PC-9 (cell line): ENCODE measurements around the gene ZDHHC11. TPM values are rescaled to one million over a fixed set of nuclear protein-coding genes. Genes with fewer than 3 reads are reported as not detected.
"Not testable (repeated sequence)": the region's sequence is repeated elsewhere in the genome, so short reads cannot be mapped to it uniquely, and the experiment has no call there.

Experiments used
- BruUV-seq: library from RNA; stranded (reverse); fragments of 400-500 nt; replicated peaks from 2 replicates; lab custom pipeline; 2021; lab: Mats Ljungman, UMichigan
- CTCF ChIA-PET: fragments of 300-600 bp; sonication (Branson Sonifier 250); formaldehyde crosslinking; loops from one replicate; lab custom pipeline; 2022; ENCODE audit warnings: antibody characterized with exemption; lab: Charles Lee
- POLR2A ChIA-PET: fragments of 300-600 bp; sonication (Branson Sonifier 250); formaldehyde crosslinking; loops from one replicate; lab custom pipeline; 2022; ENCODE audit warnings: antibody characterized with exemption; ENCODE audit not compliant: unreplicated experiment; lab: Charles Lee
- DNase-seq, 2 experiments: peaks; one replicate each; pipeline versions ENCODE4 v3.0.0 to v3.0.0-alpha.2; 2015 to 2022; ENCODE audit warnings: mixed read lengths in 1 of 2
- H2AFZ ChIP-seq: fragments of 200-600 bp; sonication (generic); 2 replicates; pipeline ENCODE4 v1.8.1; 2017; ENCODE audit warnings: antibody characterized with exemption
- H3F3A ChIP-seq: fragments of 200-600 bp; sonication (generic); 2 replicates; pipeline ENCODE4 v1.8.1; 2017; ENCODE audit warnings: antibody characterized with exemption, mild to moderate bottlenecking, low read depth; ENCODE audit not compliant: insufficient read depth
- H3K27ac ChIP-seq: fragments of 200-600 bp; sonication (generic); 2 replicates; pipeline ENCODE4 v1.6.1; 2016; ENCODE audit warnings: mixed run types
- H3K27me3 ChIP-seq: fragments of 200-600 bp; sonication (generic); 2 replicates; pipeline ENCODE4 v1.6.1; 2016; ENCODE audit warnings: low read depth, mixed run types; ENCODE audit not compliant: insufficient read depth
- H3K36me3 ChIP-seq: fragments of 200-600 bp; sonication (generic); 2 replicates; pipeline ENCODE4 v1.6.1; 2016; ENCODE audit warnings: low read depth, mixed run types
- H3K4me1 ChIP-seq: fragments of 200-600 bp; sonication (generic); replicated peaks from 2 replicates; pipeline ENCODE4 v1.6.1; 2016; ENCODE audit warnings: mixed run types; ENCODE audit not compliant: insufficient read depth
- H3K4me2 ChIP-seq: fragments of 200-600 bp; sonication (generic); 2 replicates; pipeline ENCODE4 v1.6.1; 2017; ENCODE audit warnings: mixed run types
- H3K4me3 ChIP-seq: fragments of 200-600 bp; sonication (generic); 2 replicates; pipeline ENCODE4 v1.6.1; 2016; ENCODE audit warnings: mixed run types
- H3K79me2 ChIP-seq: fragments of 200-600 bp; sonication (generic); 2 replicates; pipeline ENCODE4 v1.6.1; 2017; ENCODE audit warnings: low read depth, mixed run types
- H3K9me2 ChIP-seq: fragments of 200-600 bp; sonication (generic); 2 replicates; pipeline ENCODE4 v1.8.1; 2017; ENCODE audit warnings: mild to moderate bottlenecking; ENCODE audit not compliant: insufficient read depth
- H3K9me3 ChIP-seq: fragments of 200-600 bp; sonication (generic); 2 replicates; pipeline ENCODE4 v1.8.1; 2016; ENCODE audit warnings: low read depth; ENCODE audit not compliant: insufficient read depth
- H4K20me1 ChIP-seq: fragments of 200-600 bp; sonication (generic); 2 replicates; pipeline ENCODE4 v1.8.1; 2017; ENCODE audit not compliant: insufficient read depth
- EZH2 ChIP-seq: fragments of 200-600 bp; sonication (generic); IDR thresholded peaks from 2 replicates; pipeline ENCODE4 v1.8.0; 2017; ENCODE audit warnings: antibody characterized with exemption, low read depth
- intact Hi-C: fragments of 100-400 bp; cut with micrococcal nuclease; formaldehyde crosslinking; loops from one replicate; pipeline ENCODE4 v1.10.0; 2022; ENCODE audit not compliant: unreplicated experiment
- total RNA-seq: library from RNA; stranded (reverse); gene quantifications from 2 replicates; pipeline ENCODE4 v1.2.3, GENCODE V29; 2021
- TF ChIP-seq, protein P1 (sequence below): fragments of 200-600 bp; sonication (generic); conservative IDR thresholded peaks from 2 replicates; pipeline ENCODE4 v1.6.1; 2017; ENCODE audit warnings: mixed run types, antibody characterized with exemption, mild to moderate bottlenecking, moderate library complexity

ZDHHC11 gene
- total RNA-seq, 1 experiment from 2014 or later: 13.1 TPM

DNA sequence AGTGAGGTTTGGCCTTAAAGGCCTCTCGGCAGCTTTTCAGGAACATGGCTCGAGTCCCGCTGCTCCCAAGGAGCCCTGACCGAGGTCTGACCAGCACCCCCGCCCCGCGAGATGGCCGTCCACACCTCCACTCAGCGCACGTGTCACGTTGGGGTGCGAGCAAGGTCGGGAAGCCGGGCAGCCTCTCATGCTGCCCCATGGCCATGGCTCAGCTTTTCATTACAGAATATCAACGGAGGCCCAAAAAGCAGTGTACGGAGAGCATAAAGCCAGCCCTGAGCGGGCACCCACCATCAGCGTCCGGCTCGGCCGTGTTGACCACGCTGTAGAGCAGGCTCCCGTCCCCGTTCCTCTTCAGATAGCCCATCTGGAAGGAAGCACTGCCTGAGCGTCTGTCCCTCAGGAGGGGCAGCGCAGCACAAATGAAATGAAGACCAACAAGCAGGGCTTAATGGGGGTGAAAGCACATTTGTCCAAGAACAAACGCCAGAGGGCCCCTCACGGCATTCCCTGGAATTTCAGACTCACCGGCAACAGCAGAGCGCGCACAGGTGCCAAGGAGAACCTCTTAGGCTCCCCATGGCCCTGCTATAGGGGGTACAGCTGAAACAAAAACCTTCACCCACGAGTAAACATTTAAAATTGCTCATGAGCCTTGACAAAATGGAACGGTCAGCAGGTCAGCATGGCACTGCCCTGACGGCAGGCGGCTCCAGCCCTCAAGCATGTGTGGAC lies 30.2 kb upstream of the ZDHHC11 start:
- no TSS peak for BruUV-seq
- Histone ChIP-seq H4K20me1 (peaks cover 42% of the 10 kb centered on the region), H3K4me1 (no peaks in the 10 kb centered on the region), H3K9me3 (no peaks in the 10 kb centered on the region), H3F3A (no peaks in the 10 kb centered on the region; the same call in 1 of the 2 replicates), H3K27me3 (no peaks in the 10 kb centered on the region), H3K9me2 (no peaks in the 10 kb centered on the region), H2AFZ (no peak overlapping the region), H3K36me3 (peaks cover 64% of the 10 kb centered on the region), H3K27ac (no peak overlapping the region), H3K79me2 (peaks cover 37% of the 10 kb centered on the region), H3K4me2 (no peak overlapping the region), H3K4me3 (no peak overlapping the region)
- ChIA-PET CTCF (no interaction called here), POLR2A (no interaction called here)
- TF ChIP-seq, protein P1, sequence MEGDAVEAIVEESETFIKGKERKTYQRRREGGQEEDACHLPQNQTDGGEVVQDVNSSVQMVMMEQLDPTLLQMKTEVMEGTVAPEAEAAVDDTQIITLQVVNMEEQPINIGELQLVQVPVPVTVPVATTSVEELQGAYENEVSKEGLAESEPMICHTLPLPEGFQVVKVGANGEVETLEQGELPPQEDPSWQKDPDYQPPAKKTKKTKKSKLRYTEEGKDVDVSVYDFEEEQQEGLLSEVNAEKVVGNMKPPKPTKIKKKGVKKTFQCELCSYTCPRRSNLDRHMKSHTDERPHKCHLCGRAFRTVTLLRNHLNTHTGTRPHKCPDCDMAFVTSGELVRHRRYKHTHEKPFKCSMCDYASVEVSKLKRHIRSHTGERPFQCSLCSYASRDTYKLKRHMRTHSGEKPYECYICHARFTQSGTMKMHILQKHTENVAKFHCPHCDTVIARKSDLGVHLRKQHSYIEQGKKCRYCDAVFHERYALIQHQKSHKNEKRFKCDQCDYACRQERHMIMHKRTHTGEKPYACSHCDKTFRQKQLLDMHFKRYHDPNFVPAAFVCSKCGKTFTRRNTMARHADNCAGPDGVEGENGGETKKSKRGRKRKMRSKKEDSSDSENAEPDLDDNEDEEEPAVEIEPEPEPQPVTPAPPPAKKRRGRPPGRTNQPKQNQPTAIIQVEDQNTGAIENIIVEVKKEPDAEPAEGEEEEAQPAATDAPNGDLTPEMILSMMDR: no peak
- no peak for TF ChIP-seq EZH2
- intact Hi-C loops: no loop called here
- no peak for DNase-seq

DNA sequence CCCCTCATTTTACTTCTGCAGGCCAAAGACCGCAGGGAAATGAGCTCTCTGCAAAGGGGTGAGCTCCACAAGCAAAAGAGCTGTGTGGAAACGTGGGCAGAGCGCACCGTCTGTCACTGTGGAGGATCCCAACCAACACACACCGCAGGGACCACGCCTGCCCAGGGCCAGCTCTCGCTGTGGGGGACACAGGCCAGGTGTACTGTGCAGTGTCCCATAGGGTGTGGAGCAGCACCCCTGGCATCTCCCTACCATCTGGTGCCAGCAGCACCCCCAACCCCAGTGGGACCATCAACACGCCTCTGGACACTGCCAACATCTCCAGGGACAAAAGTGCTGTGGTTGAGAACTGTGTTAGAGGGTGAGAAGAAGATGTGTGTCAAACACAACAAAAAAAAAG lies 27.9 kb upstream of the ZDHHC11 start:
- H3F3A ChIP-seq, H3K27me3 ChIP-seq, H3K4me3 ChIP-seq, POLR2A ChIA-PET, DNase-seq, CTCF ChIA-PET, H3K9me3 ChIP-seq, H3K27ac ChIP-seq, H3K9me2 ChIP-seq, H3K4me1 ChIP-seq, H2AFZ ChIP-seq, BruUV-seq, H3K4me2 ChIP-seq, intact Hi-C loops: not testable (repeated sequence)
- H4K20me1 ChIP-seq: peaks cover 39% of the 10 kb centered on the region
- H3K36me3 ChIP-seq: peaks cover 55% of the 10 kb centered on the region
- H3K79me2 ChIP-seq: peaks cover 21% of the 10 kb centered on the region

DNA sequence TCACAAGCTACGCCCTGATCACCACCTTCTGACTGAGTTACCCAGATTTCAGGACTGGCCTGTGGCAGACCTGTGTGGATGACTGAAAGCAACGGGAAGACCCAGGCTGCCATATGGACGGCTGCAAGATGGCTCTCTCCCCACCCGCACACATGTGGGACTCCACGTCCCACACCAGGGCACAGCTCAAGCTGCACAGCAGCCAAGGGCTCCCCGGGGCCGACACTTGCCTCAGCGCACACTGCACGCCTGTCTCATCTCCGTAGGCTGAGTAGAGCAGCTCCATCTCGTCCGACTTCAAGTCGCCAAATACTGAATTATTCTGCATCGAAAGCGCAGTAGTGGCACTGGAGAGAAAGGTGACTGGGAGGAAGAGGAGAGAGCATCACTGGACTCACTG lies 27.3 kb upstream of the ZDHHC11 start:
- Histone ChIP-seq H3K4me3 (no peak overlapping the region), H3K9me3 (no peaks in the 10 kb centered on the region), H3K36me3 (peaks cover 50% of the 10 kb centered on the region), H3K27ac (no peak overlapping the region), H3F3A (no peaks in the 10 kb centered on the region; the same call in 1 of the 2 replicates), H3K4me1 (no peaks in the 10 kb centered on the region), H3K79me2 (peaks cover 16% of the 10 kb centered on the region), H3K9me2 (no peaks in the 10 kb centered on the region), H3K27me3 (no peaks in the 10 kb centered on the region), H2AFZ (no peak overlapping the region), H4K20me1 (peaks cover 35% of the 10 kb centered on the region), H3K4me2 (no peak overlapping the region)
- POLR2A ChIA-PET: no interaction called here
- intact Hi-C loops: no loop called here
- DNase-seq: no peak
- BruUV-seq: no TSS peak
- CTCF ChIA-PET: no interaction called here
- TF ChIP-seq EZH2: no peak
- TF ChIP-seq, protein P1: no peak
